ENCODE measurements around the gene GHR. TPM values are rescaled to one million over a fixed set of nuclear protein-coding genes. Genes with fewer than 3 reads are reported as not detected.

Gene GHR
- total and polyA plus RNA-seq, 8 donors, result 0.87 to 34.8 (median 7.8) TPM

- TF ChIP-seq POLR2AphosphoS5 (IDR thresholded peaks at IDR 0.05) (no peak), EP300 (IDR thresholded peaks at IDR 0.05) (no peak), POLR2A (IDR thresholded peaks at IDR 0.05) (no peak), CTCF (IDR thresholded peaks at IDR 0.05) (no peak)
- peaks cover 0 to 8% (median 6%) of the 10 kb centered on the region in 3 donors for H3K27me3 ChIP-seq
- peaks cover 0 to 21% (median 13%) of the 10 kb centered on the region in 4 donors for H3K4me1 ChIP-seq
- 74 to 82% (median 81%) methylated on average over 1 of the region's 1 CpG for WGBS, 5 donors
- H3K36me3 ChIP-seq, result no peaks in the 10 kb centered on the region
- no peaks in the 10 kb centered on the region for H3K9me3 ChIP-seq
- H3K27ac ChIP-seq, result no peak overlapping the region
- DNase-seq, result no peak
- intact Hi-C loops (cut with DNase I; ENCODE audit: low total_unique reads), result no loop called here
- H3K4me3 ChIP-seq, result no peak overlapping the region
These were observed 6.5 kb downstream of the GHR start for GRCh38 chr5:42429694-42430093.

DNA sequence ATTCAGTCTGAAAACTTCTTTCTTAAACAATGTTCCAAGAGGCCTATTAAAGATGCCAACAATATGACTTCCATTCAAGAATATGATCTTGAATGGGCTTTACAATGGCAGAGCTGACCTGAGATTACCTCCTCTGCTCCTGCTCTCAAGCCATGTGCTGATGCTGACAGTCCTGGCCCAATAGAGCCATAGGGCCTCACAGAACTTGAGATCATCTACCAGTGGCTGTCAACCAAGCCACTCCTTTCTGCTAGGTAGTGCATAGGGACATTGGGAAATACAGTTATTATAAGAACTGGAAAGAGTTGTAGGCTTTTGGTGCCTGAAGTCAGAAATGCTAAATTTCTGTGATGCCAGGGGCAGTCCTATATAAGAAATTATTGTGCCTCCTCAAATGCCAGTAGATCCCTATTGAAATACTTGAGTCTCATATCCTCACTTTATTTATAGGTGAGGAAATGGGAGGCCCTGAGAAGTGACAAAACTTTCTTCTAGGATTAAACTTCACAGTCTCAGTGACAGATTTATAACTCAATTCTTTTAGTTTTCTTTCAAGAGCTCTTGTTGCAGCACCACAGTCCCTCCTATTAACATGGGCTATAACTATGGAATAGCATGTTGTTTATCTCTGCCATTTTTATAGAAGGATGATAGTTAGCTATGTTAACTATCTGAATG, 10.9 kb downstream of the GHR start:
- intact Hi-C loops (cut with DNase I; ENCODE audit: low total_unique reads), result no loop called here
- no peak for TF ChIP-seq POLR2A (IDR thresholded peaks at IDR 0.05)
- no peak for TF ChIP-seq CTCF (IDR thresholded peaks at IDR 0.05)
- TF ChIP-seq EP300 (IDR thresholded peaks at IDR 0.05), result no peak
- TF ChIP-seq POLR2AphosphoS5 (IDR thresholded peaks at IDR 0.05), result no peak
- no peak for DNase-seq
- no peak overlapping the region for H3K27ac ChIP-seq
- H3K4me1 ChIP-seq, result peaks cover 0 to 13% (median 0%) of the 10 kb centered on the region in 4 donors
- no peak overlapping the region for H3K4me3 ChIP-seq
- no peaks in the 10 kb centered on the region for H3K36me3 ChIP-seq
- H3K27me3 ChIP-seq, result no peaks in the 10 kb centered on the region
- no peaks in the 10 kb centered on the region for H3K9me3 ChIP-seq

DNA sequence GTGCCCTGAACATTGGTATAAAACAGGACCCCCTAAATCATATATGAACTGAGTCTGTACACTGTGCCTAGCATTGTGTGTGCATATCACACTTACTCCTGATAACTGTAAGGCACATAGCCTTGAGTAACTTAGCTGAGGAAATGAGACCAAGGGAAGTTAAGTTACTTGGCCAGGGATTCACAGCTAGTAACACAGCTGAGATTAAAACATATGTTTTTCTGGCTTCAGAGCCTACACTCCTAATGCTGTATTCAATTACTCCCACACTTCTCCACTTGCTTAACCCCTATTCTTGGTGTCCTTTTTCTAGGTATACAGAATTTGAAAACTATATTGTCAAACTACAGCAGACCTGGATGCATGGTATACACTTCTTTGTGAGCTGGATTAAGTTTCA, 12.8 kb downstream of the GHR start:
- no peak overlapping the region for H3K4me3 ChIP-seq
- intact Hi-C loops (cut with DNase I; ENCODE audit: low total_unique reads), result no loop called here
- H3K36me3 ChIP-seq, result no peaks in the 10 kb centered on the region
- H3K9me3 ChIP-seq, result no peaks in the 10 kb centered on the region
- H3K27me3 ChIP-seq, result no peaks in the 10 kb centered on the region
- TF ChIP-seq POLR2A (IDR thresholded peaks at IDR 0.05) (no peak), POLR2AphosphoS5 (IDR thresholded peaks at IDR 0.05) (no peak), CTCF (IDR thresholded peaks at IDR 0.05) (no peak), EP300 (IDR thresholded peaks at IDR 0.05) (no peak)
- no peak overlapping the region for H3K27ac ChIP-seq
- peaks cover 0 to 13% (median 0%) of the 10 kb centered on the region in 4 donors for H3K4me1 ChIP-seq
- no peak for DNase-seq

GRCh38 chr5:42454216-42454995, 31.2 kb downstream of the GHR start:
- H3K4me1 ChIP-seq, result no peaks in the 10 kb centered on the region
- H3K4me3 ChIP-seq, result no peak overlapping the region
- H3K27me3 ChIP-seq, result no peaks in the 10 kb centered on the region
- intact Hi-C loops (cut with DNase I; ENCODE audit: low total_unique reads), result no loop called here
- peaks cover 0 to 2% (median 0%) of the 10 kb centered on the region in 4 donors for H3K9me3 ChIP-seq
- H3K27ac ChIP-seq, result no peak overlapping the region
- TF ChIP-seq POLR2A (IDR thresholded peaks at IDR 0.05), result no peak
- no peak for TF ChIP-seq EP300 (IDR thresholded peaks at IDR 0.05)
- no peak for TF ChIP-seq POLR2AphosphoS5 (IDR thresholded peaks at IDR 0.05)
- no peak for TF ChIP-seq CTCF (IDR thresholded peaks at IDR 0.05)
- DNase-seq, result no peak
- 81 to 92% (median 83%) methylated on average over 5 of the region's 5 CpGs for WGBS, 5 donors
- no peaks in the 10 kb centered on the region for H3K36me3 ChIP-seq

Data from stomach (tissue), 9 donors.